CD4-positive, alpha-beta T cell (primary cell): ENCODE results near the gene HECTD4. TPM values are rescaled to one million over a fixed set of nuclear protein-coding genes. Genes with fewer than 3 reads are reported as not detected.

Source experiments
- ATAC-seq: fragments of 200-7000 bp; cut with Tn5 transposase; one replicate; pipeline ENCODE4 v1.10.0; 2022; ENCODE audit warnings: mild to moderate bottlenecking; ENCODE audit not compliant: poor library complexity
- CTCF ChIA-PET: fragments of 350-600 bp; sonication (Branson Sonifier 250); formaldehyde crosslinking; loops from one replicate; lab custom pipeline; 2021; ENCODE audit warnings: antibody characterized with exemption, inconsistent platforms; lab: Charles Lee
- POLR2A ChIA-PET: fragments of 350-600 bp; sonication (Branson Sonifier 250); formaldehyde crosslinking; loops from one replicate; lab custom pipeline; 2021; ENCODE audit warnings: antibody characterized with exemption, inconsistent platforms; lab: Charles Lee
- DNase-seq, 14 experiments: peaks; one replicate each; pipeline ENCODE4 v3.0.0-alpha.2; 2013 to 2020; ENCODE audit warnings: mixed read lengths in 2 of 14
- H3K27ac ChIP-seq, 2 donors: one replicate each; pipeline versions ENCODE4 v1.5.1 to v1.7.0; 2013; ENCODE audit warnings: low read length in 2 of 2, low read depth in 1 of 2, mild to moderate bottlenecking in 1 of 2
- H3K27me3 ChIP-seq, 2 experiments: 1 replicate in 1 of 2; 2 replicates in 1 of 2; pipeline versions ENCODE4 v1.6.1 to v1.7.0; 2013; ENCODE audit warnings: low read length in 2 of 2, control low read depth in 1 of 2, mild to moderate bottlenecking in 1 of 2, moderate library complexity in 1 of 2; ENCODE audit not compliant: insufficient read depth in 2 of 2, control insufficient read depth in 1 of 2
- H3K36me3 ChIP-seq: one replicate; pipeline ENCODE4 v1.6.1; 2013; ENCODE audit warnings: low read length, control low read depth; ENCODE audit not compliant: insufficient read depth
- H3K4me1 ChIP-seq: one replicate; pipeline ENCODE4 v1.6.1; 2013; ENCODE audit warnings: low read length, control low read depth; ENCODE audit not compliant: insufficient read depth
- H3K4me3 ChIP-seq: one replicate; pipeline ENCODE4 v1.5.1; 2013; ENCODE audit warnings: mild to moderate bottlenecking, low read length, moderate library complexity
- H3K9me3 ChIP-seq, 2 experiments: 1 replicate in 1 of 2; 2 replicates in 1 of 2; pipeline versions ENCODE4 v1.6.1 to v1.7.0; 2013; ENCODE audit warnings: low read length in 2 of 2, mild to moderate bottlenecking in 2 of 2, control low read depth in 1 of 2, moderate library complexity in 1 of 2; ENCODE audit not compliant: control insufficient read depth in 1 of 2, insufficient read depth in 1 of 2
- H3K27ac Mint-ChIP-seq: one replicate; pipeline ENCODE4 v1.8.0; 2020; ENCODE audit warnings: mixed read lengths
- H3K27me3 Mint-ChIP-seq: one replicate; pipeline ENCODE4 v1.8.0; 2021; ENCODE audit warnings: mixed read lengths
- H3K36me3 Mint-ChIP-seq: one replicate; pipeline ENCODE4 v1.8.0; 2021; ENCODE audit warnings: low read depth, mixed read lengths
- H3K4me1 Mint-ChIP-seq: one replicate; pipeline ENCODE4 v1.8.0; 2021; ENCODE audit warnings: low read depth, mixed read lengths
- H3K4me3 Mint-ChIP-seq: one replicate; pipeline ENCODE4 v1.8.0; 2020; ENCODE audit warnings: mild to moderate bottlenecking, mixed read lengths
- H3K9me3 Mint-ChIP-seq: one replicate; pipeline ENCODE4 v1.8.0; 2020; ENCODE audit warnings: mixed read lengths
- CTCF ChIP-seq: fragments of 200-600 bp; IDR thresholded peaks from one replicate; pipeline ENCODE4 v1.8.0; 2022; ENCODE audit warnings: antibody characterized with exemption, mild to moderate bottlenecking
- intact Hi-C, 2 experiments: fragments of 100-400 bp; cut with DNase I in 1 of 2; cut with micrococcal nuclease in 1 of 2; formaldehyde crosslinking; loops; one replicate each; pipeline versions ENCODE4 v1.15.1 to v1.9.0; 2023 to 2025; cut with DNase I, micrococcal nuclease
- total RNA-seq, 174 experiments: library from RNA in 2 of 174; stranded (reverse) in 2 of 174; gene quantifications; one replicate each; pipeline ENCODE4 v1.2.3 and lab custom pipeline; 2021 to 2026

Gene HECTD4
- total RNA-seq, 2 experiments from 2014 or later, result 40.2 to 43.3 TPM

GRCh38 chr12:112163471-112163991, 218.7 kb downstream of the HECTD4 start:
- peaks cover 50% of the 10 kb centered on the region for H3K36me3 Mint-ChIP-seq
- no peak overlapping the region for H3K4me3 Mint-ChIP-seq
- H3K27ac Mint-ChIP-seq, result no peak overlapping the region
- no peaks in the 10 kb centered on the region for H3K27me3 Mint-ChIP-seq
- Histone ChIP-seq H3K4me3 (no peak overlapping the region), H3K9me3 (peaks cover 2 to 26% of the 10 kb centered on the region in 2 experiments), H3K36me3 (peaks cover 43% of the 10 kb centered on the region), H3K27me3 (no peaks in the 10 kb centered on the region), H3K27ac (no peak overlapping the region), H3K4me1 (peaks cover 13% of the 10 kb centered on the region)
- ATAC-seq (no peak), DNase-seq (peak in 1 of 14 experiments; percentile 29)
- H3K4me1 Mint-ChIP-seq, result peaks cover 2% of the 10 kb centered on the region
- CTCF ChIA-PET, result no interaction called here
- H3K9me3 Mint-ChIP-seq, result no peaks in the 10 kb centered on the region
- intact Hi-C loops, result no loop called here
- no peak for TF ChIP-seq CTCF
- POLR2A ChIA-PET, result no interaction called here

GRCh38 chr12:112163056-112163455, 219.2 kb downstream of the HECTD4 start:
- Histone ChIP-seq H3K27ac (no peak overlapping the region), H3K36me3 (peaks cover 46% of the 10 kb centered on the region), H3K4me1 (peaks cover 18% of the 10 kb centered on the region), H3K27me3 (no peaks in the 10 kb centered on the region), H3K4me3 (no peak overlapping the region), H3K9me3 (peaks cover 7 to 31% of the 10 kb centered on the region in 2 experiments)
- no peak overlapping the region for H3K4me3 Mint-ChIP-seq
- H3K36me3 Mint-ChIP-seq, result peaks cover 54% of the 10 kb centered on the region
- no peak for TF ChIP-seq CTCF
- intact Hi-C loops, result no loop called here
- H3K9me3 Mint-ChIP-seq, result no peaks in the 10 kb centered on the region
- ATAC-seq (no peak), DNase-seq (peak in 1 of 14 experiments; percentile 23)
- POLR2A ChIA-PET, result no interaction called here
- peaks cover 7% of the 10 kb centered on the region for H3K4me1 Mint-ChIP-seq
- CTCF ChIA-PET, result no interaction called here
- H3K27ac Mint-ChIP-seq, result no peak overlapping the region
- no peaks in the 10 kb centered on the region for H3K27me3 Mint-ChIP-seq

- no peak overlapping the region for H3K4me3 ChIP-seq
- DNase-seq (no peak), ATAC-seq (no peak)
- Mint-ChIP-seq H3K4me3 (no peak overlapping the region), H3K4me1 (peaks cover 11% of the 10 kb centered on the region), H3K27ac (no peak overlapping the region), H3K9me3 (peaks cover 2% of the 10 kb centered on the region), H3K27me3 (no peaks in the 10 kb centered on the region), H3K36me3 (peaks cover 62% of the 10 kb centered on the region)
- H3K36me3 ChIP-seq, result peaks cover 46% of the 10 kb centered on the region
- no peak for TF ChIP-seq CTCF
- H3K27ac ChIP-seq, result no peak overlapping the region
- ChIA-PET CTCF (no interaction called here), POLR2A (no interaction called here)
- intact Hi-C loops, result no loop called here
- peaks cover 19% of the 10 kb centered on the region for H3K4me1 ChIP-seq
- no peaks in the 10 kb centered on the region for H3K27me3 ChIP-seq
- H3K9me3 ChIP-seq, result peaks cover 9 to 32% of the 10 kb centered on the region in 2 experiments
These were observed 219.9 kb downstream of the HECTD4 start for GRCh38 chr12:112162241-112162790.
